Uterus (tissue), 2 donors: ENCODE measurements around the gene LORICRIN.

ENCODE experiments used
- POLR2A ChIP-seq, 2 donors: fragments of 450-650 bp; IDR thresholded peaks; one replicate each; pipeline ENCODE4 v1.6.1; 2016; ENCODE audit warnings: antibody characterized with exemption in 2 of 2, mild to moderate bottlenecking in 1 of 2, moderate library complexity in 1 of 2
- TF ChIP-seq, protein P1 (sequence below), 4 experiments: fragments of 200-600 bp in 2 of 4; fragments of 450-650 bp in 2 of 4; sonication (generic) in 2 of 4; IDR thresholded peaks; one replicate each; pipeline ENCODE4 v1.5.1; 2016 to 2019; ENCODE audit warnings: antibody characterized with exemption in 4 of 4, mild to moderate bottlenecking in 2 of 4, moderate library complexity in 1 of 4

DNA sequence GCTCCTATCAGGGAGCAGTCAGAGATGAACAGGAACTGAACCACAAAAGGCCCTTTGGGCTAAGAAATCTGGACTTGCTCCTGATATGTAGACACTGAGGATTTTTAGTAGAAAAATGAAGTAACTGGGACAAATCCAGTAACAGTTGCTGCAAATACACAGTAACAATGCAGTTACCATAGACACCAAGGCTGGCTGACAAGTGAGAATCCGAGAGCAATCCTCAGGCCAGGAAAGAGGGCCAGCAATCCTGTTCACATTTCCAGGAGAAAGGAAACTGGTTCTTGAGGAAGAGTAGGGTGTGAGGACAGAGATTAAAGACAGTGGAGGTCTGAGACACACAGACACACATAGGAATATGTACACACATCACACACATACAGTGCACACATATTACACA, 9.3 kb upstream of the LORICRIN start:
- TF ChIP-seq, protein P1, sequence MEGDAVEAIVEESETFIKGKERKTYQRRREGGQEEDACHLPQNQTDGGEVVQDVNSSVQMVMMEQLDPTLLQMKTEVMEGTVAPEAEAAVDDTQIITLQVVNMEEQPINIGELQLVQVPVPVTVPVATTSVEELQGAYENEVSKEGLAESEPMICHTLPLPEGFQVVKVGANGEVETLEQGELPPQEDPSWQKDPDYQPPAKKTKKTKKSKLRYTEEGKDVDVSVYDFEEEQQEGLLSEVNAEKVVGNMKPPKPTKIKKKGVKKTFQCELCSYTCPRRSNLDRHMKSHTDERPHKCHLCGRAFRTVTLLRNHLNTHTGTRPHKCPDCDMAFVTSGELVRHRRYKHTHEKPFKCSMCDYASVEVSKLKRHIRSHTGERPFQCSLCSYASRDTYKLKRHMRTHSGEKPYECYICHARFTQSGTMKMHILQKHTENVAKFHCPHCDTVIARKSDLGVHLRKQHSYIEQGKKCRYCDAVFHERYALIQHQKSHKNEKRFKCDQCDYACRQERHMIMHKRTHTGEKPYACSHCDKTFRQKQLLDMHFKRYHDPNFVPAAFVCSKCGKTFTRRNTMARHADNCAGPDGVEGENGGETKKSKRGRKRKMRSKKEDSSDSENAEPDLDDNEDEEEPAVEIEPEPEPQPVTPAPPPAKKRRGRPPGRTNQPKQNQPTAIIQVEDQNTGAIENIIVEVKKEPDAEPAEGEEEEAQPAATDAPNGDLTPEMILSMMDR (IDR thresholded peaks at IDR 0.05): no peak
- no peak for TF ChIP-seq POLR2A (IDR thresholded peaks at IDR 0.05)
